IMR-90 (cell line): ENCODE measurements around the gene NDUFB4. TPM values are rescaled to one million over a fixed set of nuclear protein-coding genes. Genes with fewer than 3 reads are reported as not detected.

Experiments used
- USF2 ChIP-seq: fragments of 150-350 bp; IDR thresholded peaks from 2 replicates; pipeline ENCODE4 v1.6.1; 2017; ENCODE audit warnings: mild to moderate bottlenecking, antibody characterized with exemption, low read length, low read depth
- polyA plus RNA-seq, 3 experiments: library from polyadenylated mRNA; depleted of rRNA; stranded (reverse); fragments of >200 nt; gene quantifications; 2 replicates each; pipeline ENCODE4 v1.2.3, GENCODE V29; 2012; ENCODE audit warnings: low replicate concordance in 1 of 3
- total RNA-seq: library from RNA; depleted of rRNA; stranded (reverse); fragments of >200 nt; gene quantifications from 2 replicates; pipeline ENCODE4 v1.2.3, GENCODE V29; 2012

Gene NDUFB4
- total and polyA plus RNA-seq, 2 of the 4 experiments (the other 2 are of a cell fraction) = 53.9 to 278 TPM

- TF ChIP-seq USF2 = no peak
These were observed 43.7 kb upstream of the NDUFB4 start (continued) for GRCh38 chr3:120552184-120553172.
